SK-N-SH treated with all-trans-retinoic acid at 6 μM for 48 hours (cell line): ENCODE results near the gene IFT81.

Source experiments
- ATAC-seq: fragments of 200-7000 bp; cut with Tn5 transposase; 3 replicates; pipeline ENCODE4 v1.9.1; 2020; ENCODE audit warnings: mild to moderate bottlenecking, moderate library complexity
- ARNTL ChIP-seq: fragments of 450-650 bp; formaldehyde crosslinking; IDR thresholded peaks from 2 replicates; pipeline ENCODE4 v1.5.0; 2020; ENCODE audit warnings: low read depth, mild to moderate bottlenecking, moderate library complexity, borderline replicate concordance
- BACH2 ChIP-seq: fragments of 250-450 bp; sonication (Bioruptor Pico); IDR thresholded peaks from 2 replicates; pipeline ENCODE4 v1.9.0; 2021; ENCODE audit warnings: mild to moderate bottlenecking, borderline replicate concordance
- CREB5 ChIP-seq: fragments of 250-450 bp; sonication (Bioruptor Pico); IDR thresholded peaks from 2 replicates; pipeline ENCODE4 v1.5.1; 2020; ENCODE audit warnings: low read depth, mild to moderate bottlenecking, moderate library complexity
- CSDC2 ChIP-seq: fragments of 250-450 bp; sonication (Bioruptor Pico); IDR thresholded peaks from 2 replicates; pipeline ENCODE4 v1.5.0; 2020; ENCODE audit warnings: mild to moderate bottlenecking, moderate library complexity
- CSRNP3 ChIP-seq: fragments of 250-450 bp; sonication (Bioruptor Pico); IDR thresholded peaks from 2 replicates; pipeline ENCODE4 v1.5.1; 2021; ENCODE audit warnings: mild to moderate bottlenecking, moderate library complexity
- ESRRG ChIP-seq: fragments of 250-450 bp; sonication (Bioruptor Pico); IDR thresholded peaks from 2 replicates; pipeline ENCODE4 v1.6.1; 2021; ENCODE audit warnings: mild to moderate bottlenecking
- ISL1 ChIP-seq: fragments of 250-450 bp; sonication (Bioruptor Pico); IDR thresholded peaks from 2 replicates; pipeline ENCODE4 v2.1.2; 2022; ENCODE audit warnings: mild to moderate bottlenecking, moderate library complexity
- OSR1 ChIP-seq: fragments of 250-450 bp; sonication (Bioruptor Pico); IDR thresholded peaks from 2 replicates; pipeline ENCODE4 v1.8.0; 2022; ENCODE audit warnings: moderate library complexity, mild to moderate bottlenecking, inconsistent platforms
- POU6F1 ChIP-seq: fragments of 250-450 bp; sonication (Bioruptor Pico); IDR thresholded peaks from 2 replicates; pipeline ENCODE4 v1.8.0; 2021; ENCODE audit warnings: low read depth, mild to moderate bottlenecking, moderate library complexity, borderline replicate concordance
- PPARA ChIP-seq: fragments of 250-450 bp; sonication (Bioruptor Pico); IDR thresholded peaks from 2 replicates; pipeline ENCODE4 v1.5.0; 2020; ENCODE audit warnings: mild to moderate bottlenecking, borderline replicate concordance
- RARB ChIP-seq: fragments of 250-450 bp; sonication (Bioruptor Pico); IDR thresholded peaks from 2 replicates; pipeline ENCODE4 v1.8.0; 2021; ENCODE audit warnings: mild to moderate bottlenecking, moderate library complexity
- SNAI2 ChIP-seq: fragments of 250-450 bp; sonication (Bioruptor Pico); IDR thresholded peaks from 2 replicates; pipeline ENCODE4 v1.5.0; 2020; ENCODE audit warnings: mild to moderate bottlenecking, moderate library complexity
- TOX ChIP-seq: fragments of 250-450 bp; sonication (Bioruptor Pico); IDR thresholded peaks from 2 replicates; pipeline ENCODE4 v1.8.0; 2021; ENCODE audit warnings: mild to moderate bottlenecking, moderate library complexity, borderline replicate concordance
- TSHZ2 ChIP-seq: fragments of 250-450 bp; sonication (Bioruptor Pico); IDR thresholded peaks from 2 replicates; pipeline ENCODE4 v1.5.0; 2020; ENCODE audit warnings: mild to moderate bottlenecking, moderate library complexity
- ZC3H10 ChIP-seq: fragments of 250-450 bp; sonication (Bioruptor Pico); IDR thresholded peaks from 2 replicates; pipeline ENCODE4 v1.5.1; 2021; ENCODE audit warnings: mild to moderate bottlenecking, moderate library complexity
- ZFP30 ChIP-seq: fragments of 450-650 bp; formaldehyde crosslinking; IDR thresholded peaks from 2 replicates; pipeline ENCODE4 v1.5.0; 2022; ENCODE audit warnings: mild to moderate bottlenecking, moderate library complexity
- ZNF565 ChIP-seq: fragments of 450-650 bp; formaldehyde crosslinking; conservative IDR thresholded peaks from 2 replicates; pipeline ENCODE4 v1.5.0; 2020; ENCODE audit warnings: low read depth, mild to moderate bottlenecking, moderate library complexity
- ZNF70 ChIP-seq: fragments of 450-650 bp; formaldehyde crosslinking; IDR thresholded peaks from 2 replicates; pipeline ENCODE4 v1.5.0; 2020; ENCODE audit warnings: mild to moderate bottlenecking, moderate library complexity
- ZNF8 ChIP-seq: fragments of 450-650 bp; formaldehyde crosslinking; IDR thresholded peaks from 2 replicates; pipeline ENCODE4 v1.5.0; 2020; ENCODE audit warnings: mild to moderate bottlenecking, moderate library complexity

Gene IFT81

GRCh38 chr12:110108309-110109036, 15.7 kb upstream of the IFT81 start:
- TF ChIP-seq ZC3H10 (CRISPR knock-in tag) (no peak), BACH2 (no peak), ZNF565 (CRISPR knock-in tag) (no peak), ZNF70 (CRISPR knock-in tag) (no peak), ZFP30 (CRISPR knock-in tag) (no peak), CREB5 (CRISPR knock-in tag) (no peak), TSHZ2 (no peak), RARB (no peak), PPARA (no peak), ZNF8 (CRISPR knock-in tag) (no peak), POU6F1 (CRISPR knock-in tag) (no peak), OSR1 (CRISPR knock-in tag) (no peak), SNAI2 (no peak), TOX (CRISPR knock-in tag) (no peak), CSRNP3 (CRISPR knock-in tag) (no peak), ARNTL (CRISPR knock-in tag) (no peak)
- TF ChIP-seq, all 23 proteins: peak for 0
- ATAC-seq: no peak

- ATAC-seq: peak; percentile 90
- no peak for TF ChIP-seq ISL1 (CRISPR knock-in tag)
- TF ChIP-seq TOX (CRISPR knock-in tag): peak; percentile 68
- TF ChIP-seq SNAI2: no peak
- no peak for TF ChIP-seq TSHZ2
- no peak for TF ChIP-seq ESRRG (CRISPR knock-in tag)
- no peak for TF ChIP-seq ZC3H10 (CRISPR knock-in tag)
- TF ChIP-seq RARB: no peak
- 0 out of 2 replicates have a peak, but pooled peaks have one; percentile 9 for TF ChIP-seq CSDC2 (CRISPR knock-in tag)
Observed at GRCh38 chr12:110109037-110109836, 14.9 kb upstream of the IFT81 start.
